Uterus (tissue), 4 donors: ENCODE results near the gene GLIS1. TPM values are rescaled to one million over a fixed set of nuclear protein-coding genes. Genes with fewer than 3 reads are reported as not detected.

ENCODE experiments used
- DNase-seq, 2 donors: peaks; one replicate each; pipeline ENCODE4 v3.0.0-alpha.2; 2019 to 2020
- H3K27ac ChIP-seq, 2 donors: fragments of 200-600 bp; sonication (generic); 1 replicate in 1 of 2; 2 replicates in 1 of 2; pipeline ENCODE4 v1.5.1; 2016 to 2018
- H3K27me3 ChIP-seq, 2 donors: fragments of 200-600 bp; sonication (generic); one replicate each; pipeline ENCODE4 v1.5.1; 2018 to 2019; ENCODE audit warnings: control low read depth in 1 of 2
- H3K36me3 ChIP-seq, 2 donors: fragments of 200-600 bp; sonication (generic); one replicate each; pipeline ENCODE4 v1.5.1; 2019; ENCODE audit warnings: control low read depth in 1 of 2
- H3K4me1 ChIP-seq, 2 donors: fragments of 200-600 bp; sonication (generic); one replicate each; pipeline ENCODE4 v1.5.1; 2018 to 2019; ENCODE audit warnings: control low read depth in 1 of 2
- H3K4me3 ChIP-seq, 2 donors: fragments of 200-600 bp; sonication (generic); 1 replicate in 1 of 2; 2 replicates in 1 of 2; pipeline ENCODE4 v1.5.1; 2018 to 2019; ENCODE audit warnings: mild to moderate bottlenecking in 1 of 2
- H3K9me3 ChIP-seq, 2 donors: fragments of 200-600 bp; sonication (generic); one replicate each; pipeline ENCODE4 v1.5.1; 2019; ENCODE audit warnings: control low read depth in 1 of 2
- CTCF ChIP-seq, 4 experiments: fragments of 200-600 bp in 2 of 4; fragments of 450-650 bp in 2 of 4; sonication (generic) in 2 of 4; IDR thresholded peaks; one replicate each; pipeline ENCODE4 v1.5.1; 2016 to 2019; ENCODE audit warnings: antibody characterized with exemption in 4 of 4, mild to moderate bottlenecking in 2 of 4, moderate library complexity in 1 of 4
- POLR2A ChIP-seq, 2 donors: fragments of 450-650 bp; IDR thresholded peaks; one replicate each; pipeline ENCODE4 v1.6.1; 2016; ENCODE audit warnings: antibody characterized with exemption in 2 of 2, mild to moderate bottlenecking in 1 of 2, moderate library complexity in 1 of 2
- intact Hi-C: fragments of 100-400 bp; cut with DNase I; formaldehyde crosslinking; loops from one replicate; pipeline ENCODE4 v1.15.1; 2023; ENCODE audit warnings: low total_unique reads
- total RNA-seq, 4 donors: library from RNA; depleted of rRNA in 3 of 4; stranded (reverse); fragments of >200 nt in 3 of 4; gene quantifications; one replicate each; pipeline versions ENCODE4 v1.1.0 to v1.2.4, GENCODE V29; 2014 to 2023
- donor health status: DM: yes; HTN: yes; CAD: no.

GLIS1 gene
- total RNA-seq, 4 donors from 2014 or later = 0.21 to 1.0 TPM; not detected in 2

GRCh38 chr1:53654216-53655210 is 84.5 kb downstream of the GLIS1 start:
- Histone ChIP-seq H3K9me3 (no peaks in the 10 kb centered on the region), H3K4me3 (no peak overlapping the region), H3K36me3 (no peaks in the 10 kb centered on the region), H3K4me1 (no peaks in the 10 kb centered on the region), H3K27me3 (no peaks in the 10 kb centered on the region), H3K27ac (no peak overlapping the region)
- no peak for DNase-seq
- intact Hi-C loops = no loop called here
- TF ChIP-seq CTCF (IDR thresholded peaks at IDR 0.05) = no peak
- TF ChIP-seq POLR2A (IDR thresholded peaks at IDR 0.05) = no peak

- H3K4me3 ChIP-seq = no peak overlapping the region
- intact Hi-C loops = no loop called here
- no peak overlapping the region for H3K27ac ChIP-seq
- no peaks in the 10 kb centered on the region for H3K36me3 ChIP-seq
- H3K27me3 ChIP-seq = peaks cover 0 to 3% of the 10 kb centered on the region in 2 donors
- DNase-seq = no peak
- no peaks in the 10 kb centered on the region for H3K4me1 ChIP-seq
- TF ChIP-seq CTCF (IDR thresholded peaks at IDR 0.05) (no peak), POLR2A (IDR thresholded peaks at IDR 0.05) (no peak)
- no peaks in the 10 kb centered on the region for H3K9me3 ChIP-seq
These were observed 85.3 kb downstream of the GLIS1 start for GRCh38 chr1:53653631-53654030.

- Histone ChIP-seq H3K4me3 (no peak overlapping the region), H3K4me1 (no peaks in the 10 kb centered on the region), H3K27ac (no peak overlapping the region), H3K36me3 (no peaks in the 10 kb centered on the region), H3K9me3 (no peaks in the 10 kb centered on the region), H3K27me3 (peaks cover 0 to 8% of the 10 kb centered on the region in 2 donors)
- no peak for TF ChIP-seq POLR2A (IDR thresholded peaks at IDR 0.05)
- TF ChIP-seq CTCF (IDR thresholded peaks at IDR 0.05) = no peak
- intact Hi-C loops = no loop called here
- no peak for DNase-seq
These were observed 85.8 kb downstream of the GLIS1 start for GRCh38 chr1:53653200-53653575.

GRCh38 chr1:53652441-53653199 is 86.3 kb downstream of the GLIS1 start:
- DNase-seq = no peak
- intact Hi-C loops = no loop called here

More at GRCh38 chr1:53652441-53653199, 86.3 kb downstream of the GLIS1 start:
- no peak for TF ChIP-seq CTCF (IDR thresholded peaks at IDR 0.05)
- TF ChIP-seq POLR2A (IDR thresholded peaks at IDR 0.05) = no peak
- Histone ChIP-seq H3K36me3 (no peaks in the 10 kb centered on the region), H3K9me3 (no peaks in the 10 kb centered on the region), H3K27me3 (peaks cover 0 to 9% of the 10 kb centered on the region in 2 donors), H3K27ac (no peak overlapping the region), H3K4me3 (no peak overlapping the region), H3K4me1 (no peaks in the 10 kb centered on the region)
